NCI-H524 (cell line): ENCODE measurements around the gene SFSWAP.
"Not testable (repeated sequence)": the region's sequence is repeated elsewhere in the genome, so short reads cannot be mapped to it uniquely, and the experiment has no call there.

Experiments
- DNase-seq, 2 experiments: peaks; one replicate each; lab custom pipeline; 2025; lab: John Stamatoyannopoulos, UW

Gene SFSWAP

GRCh38 chr12:131710464-131711457, at the start of gene SFSWAP:
TSS of gene SFSWAP (plus strand) at chr12:131711090. CDS start at chr12:131711230, 140 bp downstream.
- DNase-seq: peak; percentile 24 to 45

- not testable (repeated sequence) for DNase-seq
Observed at GRCh38 chr12:131661170-131661985, 49.5 kb upstream of the SFSWAP start.

- DNase-seq: not testable (repeated sequence)
Observed at GRCh38 chr12:131661986-131662288, 49.0 kb upstream of the SFSWAP start.

- DNase-seq: not testable (repeated sequence)
Observed at GRCh38 chr12:131662346-131662745, 48.5 kb upstream of the SFSWAP start.

GRCh38 chr12:131665666-131666065, 45.2 kb upstream of the SFSWAP start:
- not testable (repeated sequence) for DNase-seq

- DNase-seq: not testable (repeated sequence)
Observed at GRCh38 chr12:131666486-131666885, 44.4 kb upstream of the SFSWAP start.

DNA sequence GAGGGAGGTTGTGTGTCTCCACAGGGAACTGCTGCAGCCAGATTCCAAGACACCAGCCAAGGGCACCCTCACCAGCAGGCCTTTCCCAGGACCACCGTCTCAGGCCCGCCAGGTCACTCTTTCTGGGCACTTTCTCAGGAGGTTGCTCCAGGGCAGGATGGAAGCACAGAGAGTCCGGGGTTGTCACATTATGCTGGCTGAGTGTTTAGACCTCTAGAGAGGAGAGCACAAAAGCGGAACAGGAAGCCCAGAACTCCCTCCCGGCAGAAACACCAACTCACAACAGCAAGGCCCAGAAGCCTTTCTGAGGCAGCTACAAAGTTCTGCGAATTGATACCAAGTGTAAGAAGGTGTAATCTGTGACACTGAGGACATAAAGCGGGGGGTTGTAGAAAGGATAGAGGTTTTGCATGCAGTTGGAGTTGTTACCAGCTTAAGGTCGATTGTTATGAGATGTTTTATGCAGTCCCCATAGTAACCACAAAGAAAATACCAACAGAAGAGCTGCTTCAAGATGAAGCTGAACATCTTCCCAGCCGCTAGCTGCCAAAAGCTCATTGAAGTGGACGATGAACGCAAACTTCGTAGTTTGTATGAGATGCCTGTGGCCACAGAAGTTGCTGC, 43.8 kb upstream of the SFSWAP start:
- DNase-seq: not testable (repeated sequence)

- DNase-seq: no peak
Observed at GRCh38 chr12:131671276-131671675, 39.6 kb upstream of the SFSWAP start.

- no peak for DNase-seq
Observed at GRCh38 chr12:131671871-131672270, 39.0 kb upstream of the SFSWAP start.

GRCh38 chr12:131672311-131672940, 38.5 kb upstream of the SFSWAP start:
- no peak for DNase-seq

- no peak for DNase-seq
Observed at GRCh38 chr12:131672941-131673887, 37.7 kb upstream of the SFSWAP start.

GRCh38 chr12:131673888-131674257, 37.0 kb upstream of the SFSWAP start:
- no peak for DNase-seq

- no peak for DNase-seq
Observed at GRCh38 chr12:131674373-131674772, 36.5 kb upstream of the SFSWAP start.

- DNase-seq: no peak
Observed at GRCh38 chr12:131675126-131676080, 35.5 kb upstream of the SFSWAP start.

- DNase-seq: no peak
Observed at GRCh38 chr12:131676544-131676943, 34.3 kb upstream of the SFSWAP start.

DNA sequence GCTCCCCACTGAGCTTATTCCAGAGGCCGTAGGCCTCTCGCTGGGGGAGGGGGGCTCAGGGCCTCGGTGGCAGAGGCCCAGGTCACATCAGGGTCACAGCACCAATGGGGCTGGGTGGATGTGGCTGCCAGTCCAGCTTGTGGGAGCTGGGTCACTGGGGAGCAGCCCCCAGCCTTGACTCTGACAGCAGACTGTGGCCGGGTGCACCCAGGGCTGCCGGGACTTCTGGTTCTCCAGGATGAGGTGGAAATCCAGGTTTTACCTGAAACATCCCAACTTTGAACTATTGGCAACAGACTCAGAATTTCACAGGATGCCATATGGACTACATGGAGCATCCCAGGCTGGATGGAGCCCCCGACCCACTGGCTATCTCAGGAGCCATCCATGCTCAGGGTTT, 33.8 kb upstream of the SFSWAP start:
- DNase-seq: not testable (repeated sequence)

GRCh38 chr12:131677699-131678098, 33.2 kb upstream of the SFSWAP start:
- DNase-seq: no peak

DNA sequence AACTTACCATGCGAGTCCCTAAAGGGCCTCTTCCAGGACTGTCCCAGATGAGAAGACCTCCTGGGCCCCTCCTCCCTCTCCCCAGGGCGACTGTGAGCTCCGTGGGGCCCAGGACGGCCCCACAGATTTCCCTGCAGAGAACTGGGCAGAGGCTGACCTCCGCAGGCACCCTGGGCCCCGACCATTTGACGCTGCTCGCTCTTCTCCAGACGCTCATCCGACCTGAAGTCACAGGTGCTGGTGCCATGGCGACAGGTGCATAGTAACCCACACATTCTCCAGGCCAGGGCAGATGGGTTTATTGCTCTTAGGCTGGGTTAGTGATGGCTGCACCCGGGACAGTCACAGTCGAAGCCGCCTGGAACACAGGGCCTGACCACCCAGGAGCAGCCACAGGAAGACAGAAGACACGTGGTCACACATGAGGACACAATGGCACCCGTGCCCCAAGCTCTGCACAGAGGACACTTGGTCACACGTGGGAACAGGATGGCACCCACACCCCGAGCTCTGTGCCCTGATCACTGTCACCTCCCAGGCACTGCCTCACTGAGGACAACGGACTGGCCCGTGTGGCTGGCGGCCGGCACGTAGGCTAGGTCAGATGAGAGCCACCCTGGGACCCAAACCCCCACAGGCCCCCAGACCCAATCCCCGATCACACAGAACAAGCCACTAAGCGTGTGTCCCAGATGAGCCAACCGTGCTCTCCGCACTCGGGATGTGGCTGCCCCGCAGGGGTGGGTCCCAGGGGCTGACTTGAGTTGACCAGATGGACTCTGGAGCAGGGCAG, 32.3 kb upstream of the SFSWAP start:
- DNase-seq: not testable (repeated sequence)

- DNase-seq: not testable (repeated sequence)
Observed at GRCh38 chr12:131679186-131679585, 31.7 kb upstream of the SFSWAP start.
